ENCODE data around the gene POLD4. TPM values are rescaled to one million over a fixed set of nuclear protein-coding genes. Genes with fewer than 3 reads are reported as not detected.
A peak's percentile ranks its signal among the peaks of the same experiment; 100 is the strongest.

The POLD4 gene
- total RNA-seq, 1 donor from 2014 or later = 87.5 TPM

- DNase-seq (ENCODE audit: low spot score) = no peak
These were observed 18.0 kb upstream of the POLD4 start for GRCh38 chr11:67371189-67371910.

DNA sequence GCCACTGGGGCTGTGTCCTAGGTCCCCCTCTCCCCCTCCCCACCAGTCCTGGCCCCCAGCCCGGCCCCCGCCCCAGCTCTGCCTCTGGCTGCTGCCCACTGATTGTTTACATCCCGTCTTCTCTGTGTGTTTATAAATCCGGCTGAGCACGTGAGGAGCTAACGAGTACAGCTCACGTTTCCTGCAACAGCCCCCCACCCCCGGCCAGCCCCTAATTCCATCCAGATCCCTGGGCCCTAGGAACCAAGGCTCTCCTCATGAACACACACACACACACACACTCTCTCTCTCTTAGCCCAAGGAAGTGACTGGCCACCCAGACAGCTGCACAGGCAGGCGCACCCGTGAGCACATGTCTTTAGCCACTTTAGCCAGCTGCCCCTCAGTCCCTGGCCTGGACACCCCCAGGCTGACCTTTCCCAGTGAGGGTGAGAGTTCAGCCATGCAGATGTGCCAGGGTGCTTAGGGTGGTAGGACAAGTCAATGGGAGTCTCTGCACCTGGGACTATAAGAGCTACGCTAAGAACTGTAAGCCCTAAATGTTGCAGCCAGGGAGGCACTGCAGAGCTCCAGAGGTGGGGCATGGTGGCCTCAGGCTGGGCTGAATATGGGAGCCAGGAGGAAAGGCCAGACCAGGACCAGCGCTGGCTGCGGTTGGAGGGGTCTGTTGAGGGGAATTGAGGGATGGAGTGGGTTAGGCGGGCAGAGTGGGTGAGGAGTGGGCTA, 17.2 kb upstream of the POLD4 start:
- no peak for DNase-seq (ENCODE audit: low spot score)

GRCh38 chr11:67369801-67370284, 16.5 kb upstream of the POLD4 start:
- no peak for DNase-seq (ENCODE audit: low spot score)

DNA sequence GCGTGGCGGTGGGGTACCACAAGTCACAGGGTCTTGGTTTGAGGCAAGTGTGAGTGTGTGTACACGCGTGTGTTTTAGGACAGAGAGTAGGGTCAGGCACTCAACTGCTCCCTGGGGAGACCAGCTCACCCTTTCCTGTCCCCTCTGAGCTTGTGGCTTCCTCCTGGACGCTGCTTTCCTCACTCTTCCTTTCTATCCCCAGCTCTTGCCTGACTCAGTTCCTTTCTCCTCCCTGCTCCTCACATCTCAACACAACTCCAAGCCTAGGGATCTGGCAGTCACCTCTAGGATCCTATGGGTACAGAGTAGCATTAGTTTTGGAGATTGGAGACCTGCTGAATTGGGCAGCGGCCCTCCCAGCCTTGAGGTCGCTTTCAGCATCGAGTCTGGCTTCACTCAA, 15.9 kb upstream of the POLD4 start:
- DNase-seq (ENCODE audit: low spot score) = no peak

- no peak for DNase-seq (ENCODE audit: low spot score)
These were observed 15.3 kb upstream of the POLD4 start for GRCh38 chr11:67368621-67369020.

- DNase-seq (ENCODE audit: low spot score) = no peak
These were observed 14.4 kb upstream of the POLD4 start for GRCh38 chr11:67367761-67368227.

GRCh38 chr11:67366961-67367760, 13.8 kb upstream of the POLD4 start:
- DNase-seq (ENCODE audit: low spot score) = no peak

- no peak for DNase-seq (ENCODE audit: low spot score)
These were observed 13.2 kb upstream of the POLD4 start for GRCh38 chr11:67366546-67366945.

DNA sequence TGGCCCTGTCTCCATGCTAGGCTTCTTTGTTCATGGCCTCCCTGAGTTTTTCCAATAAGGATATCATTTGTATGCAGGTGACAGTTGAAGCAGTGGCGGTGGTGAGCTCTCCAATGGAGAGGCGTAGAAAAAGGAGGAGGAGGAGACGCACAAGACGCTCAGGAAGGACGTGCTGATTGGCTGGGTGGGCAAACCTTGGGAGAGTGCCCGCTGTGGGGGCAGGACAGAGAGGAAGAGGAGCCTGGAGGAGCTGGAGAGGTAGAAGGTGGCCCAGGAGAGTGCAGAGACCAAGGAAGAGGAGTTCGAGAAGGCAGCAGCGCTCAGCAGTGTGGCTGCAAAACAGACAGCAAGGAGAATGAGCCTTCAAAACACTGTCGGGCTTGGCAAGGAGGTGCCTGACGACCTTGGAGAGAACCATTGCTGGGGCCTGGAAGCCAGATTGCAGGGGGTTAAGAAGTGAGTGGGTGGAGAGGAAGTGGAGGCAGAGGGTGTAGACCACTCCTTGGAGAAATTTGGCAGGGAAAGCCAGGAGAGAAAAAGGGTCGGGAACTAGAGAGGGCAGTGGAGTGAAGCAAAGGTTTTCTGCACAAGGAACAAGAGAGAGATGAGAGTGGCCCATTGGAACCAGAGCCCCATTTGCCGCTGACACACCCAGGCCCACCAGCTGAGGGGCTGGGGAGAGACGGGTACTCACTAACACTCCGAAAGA, 12.5 kb upstream of the POLD4 start:
- DNase-seq (ENCODE audit: low spot score) = no peak

DNA sequence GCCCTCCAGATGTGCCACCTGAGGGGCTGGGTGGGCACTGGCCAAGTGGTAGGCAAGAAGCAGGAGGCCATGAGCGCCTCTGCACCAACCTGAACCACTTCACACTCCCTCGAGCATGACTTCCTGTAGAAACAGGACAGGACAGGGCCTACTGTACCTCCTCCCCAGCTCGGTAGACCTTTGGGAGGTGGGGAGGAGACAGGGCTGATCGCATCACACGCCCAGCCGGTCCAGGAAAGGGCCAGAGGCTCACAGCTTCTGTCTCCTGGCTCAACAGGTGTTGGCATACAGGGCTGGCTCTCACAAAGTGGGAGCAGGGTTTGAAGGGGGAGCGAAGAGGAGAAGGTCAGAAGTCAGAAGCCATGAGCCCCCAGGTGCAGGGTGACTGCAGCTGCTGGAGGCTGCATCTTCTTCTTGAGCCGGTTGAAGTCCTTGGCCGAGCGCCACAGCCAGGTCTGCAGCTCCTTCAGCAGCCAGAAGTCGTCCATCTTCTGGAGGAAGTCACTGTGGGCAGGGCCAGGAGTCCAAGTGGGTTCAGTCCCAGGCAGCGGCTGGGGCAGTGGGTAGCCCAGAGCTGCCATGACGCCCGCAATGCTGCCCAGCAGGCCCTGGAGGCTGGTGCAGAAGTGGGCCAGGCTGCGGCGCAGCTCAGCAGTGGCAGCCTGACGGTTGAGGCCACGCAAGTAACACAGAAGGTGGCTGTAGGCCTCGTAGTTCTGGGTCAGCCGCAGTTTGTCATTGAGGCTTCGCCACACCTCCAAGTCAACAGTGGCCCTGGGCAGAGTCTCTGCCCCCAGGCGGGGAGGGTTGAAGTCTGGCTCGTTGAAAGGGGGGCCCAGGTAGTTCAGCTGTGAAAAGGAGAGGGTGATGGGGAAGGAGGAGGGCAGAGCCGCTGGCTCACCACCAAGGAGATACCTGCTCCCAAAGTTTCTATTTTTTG, 11.7 kb upstream of the POLD4 start:
- no peak for DNase-seq (ENCODE audit: low spot score)

DNA sequence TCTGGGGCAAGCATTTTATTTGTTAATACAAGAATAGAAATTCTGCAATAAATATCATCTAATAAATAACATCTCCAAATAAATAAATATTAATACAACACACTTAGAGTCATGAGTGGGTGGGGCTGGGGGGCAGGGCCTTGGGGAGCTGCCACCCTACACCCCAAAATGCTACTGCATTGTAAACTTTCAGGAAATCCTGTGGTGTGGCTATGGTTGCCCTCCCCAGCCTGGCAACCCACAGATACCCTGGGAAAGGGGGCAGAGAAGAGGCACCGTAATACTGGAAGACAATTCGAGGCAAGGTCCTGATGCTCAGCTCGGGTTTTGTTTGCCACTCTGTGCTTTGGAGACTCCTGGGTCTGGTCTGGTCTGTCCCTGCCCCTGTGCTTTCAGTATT, 10.8 kb upstream of the POLD4 start:
- DNase-seq (ENCODE audit: low spot score) = no peak

DNA sequence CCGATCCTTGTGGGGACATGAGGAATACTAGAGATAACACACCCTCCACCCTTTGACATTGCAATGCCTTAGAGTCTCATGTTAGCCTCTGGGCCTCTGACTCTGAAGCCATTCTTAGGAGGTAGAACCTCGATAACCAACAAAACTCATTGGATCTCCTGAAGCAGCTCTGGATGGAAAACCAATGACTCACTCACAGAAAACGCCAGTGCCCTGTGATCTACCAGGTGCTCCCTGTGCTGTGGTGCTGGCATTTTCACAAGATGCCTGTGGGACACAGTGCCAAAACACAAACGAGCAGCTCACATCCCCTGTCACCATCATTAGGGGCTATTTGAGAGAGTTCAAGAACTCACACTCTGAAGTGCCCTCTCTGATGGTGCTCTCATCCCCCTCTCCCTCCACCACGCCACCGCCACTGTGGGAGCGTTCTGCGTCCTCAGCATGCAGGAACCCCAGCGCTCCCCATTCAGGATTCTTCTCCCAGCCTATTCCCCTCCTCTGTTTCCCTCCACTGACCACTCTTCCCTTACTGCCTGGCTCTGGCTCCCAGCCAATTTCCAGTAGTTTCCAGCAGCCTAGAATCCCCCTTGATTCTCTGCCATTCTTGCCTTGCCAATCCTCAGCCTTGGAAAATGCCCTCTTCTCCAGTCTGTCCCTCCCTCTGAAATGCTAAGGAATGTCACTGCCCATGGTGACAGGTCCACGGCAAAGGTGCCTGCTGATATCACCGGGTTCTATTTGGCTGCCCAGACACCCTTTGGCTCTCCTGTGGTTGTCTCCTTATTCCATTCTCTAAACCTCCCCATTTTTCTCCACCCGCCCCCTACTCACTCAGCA, 4.7 kb upstream of the POLD4 start:
- DNase-seq (ENCODE audit: low spot score) = no peak

GRCh38 chr11:67356864-67357561, 3.7 kb upstream of the POLD4 start:
- DNase-seq (ENCODE audit: low spot score) = peak; percentile 62

GRCh38 chr11:67356387-67356863, 3.1 kb upstream of the POLD4 start:
- DNase-seq (ENCODE audit: low spot score) = no peak

DNA sequence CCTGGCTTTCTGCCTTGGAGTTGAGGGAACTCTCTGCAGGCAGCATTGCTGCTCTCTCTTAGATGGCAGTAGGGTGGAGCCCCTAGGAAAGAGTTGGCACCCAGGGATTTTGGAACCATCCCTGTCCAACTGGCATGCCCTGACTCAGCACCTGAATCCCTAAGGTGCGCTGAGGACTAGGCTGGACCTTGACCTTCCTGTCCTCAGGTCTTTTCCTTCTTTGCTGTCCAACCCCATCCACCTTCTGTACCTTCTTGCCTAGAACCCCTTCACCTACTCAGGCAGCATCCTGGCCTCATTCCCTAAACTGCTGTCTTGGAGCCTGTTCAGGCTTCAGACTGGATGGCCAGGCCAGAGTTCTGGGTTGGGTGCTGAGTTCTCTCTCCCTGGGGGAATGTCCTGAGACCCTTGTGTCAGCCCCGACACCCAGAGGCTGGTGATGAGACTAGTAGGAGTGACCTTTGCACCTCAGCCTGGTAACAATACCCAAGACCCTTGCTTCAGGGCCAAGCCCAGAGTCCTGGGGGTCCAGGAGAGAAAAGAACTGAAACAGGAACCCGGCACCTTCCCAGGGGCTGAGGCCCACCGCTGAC, 2.5 kb upstream of the POLD4 start:
- DNase-seq (ENCODE audit: low spot score) = no peak

DNA sequence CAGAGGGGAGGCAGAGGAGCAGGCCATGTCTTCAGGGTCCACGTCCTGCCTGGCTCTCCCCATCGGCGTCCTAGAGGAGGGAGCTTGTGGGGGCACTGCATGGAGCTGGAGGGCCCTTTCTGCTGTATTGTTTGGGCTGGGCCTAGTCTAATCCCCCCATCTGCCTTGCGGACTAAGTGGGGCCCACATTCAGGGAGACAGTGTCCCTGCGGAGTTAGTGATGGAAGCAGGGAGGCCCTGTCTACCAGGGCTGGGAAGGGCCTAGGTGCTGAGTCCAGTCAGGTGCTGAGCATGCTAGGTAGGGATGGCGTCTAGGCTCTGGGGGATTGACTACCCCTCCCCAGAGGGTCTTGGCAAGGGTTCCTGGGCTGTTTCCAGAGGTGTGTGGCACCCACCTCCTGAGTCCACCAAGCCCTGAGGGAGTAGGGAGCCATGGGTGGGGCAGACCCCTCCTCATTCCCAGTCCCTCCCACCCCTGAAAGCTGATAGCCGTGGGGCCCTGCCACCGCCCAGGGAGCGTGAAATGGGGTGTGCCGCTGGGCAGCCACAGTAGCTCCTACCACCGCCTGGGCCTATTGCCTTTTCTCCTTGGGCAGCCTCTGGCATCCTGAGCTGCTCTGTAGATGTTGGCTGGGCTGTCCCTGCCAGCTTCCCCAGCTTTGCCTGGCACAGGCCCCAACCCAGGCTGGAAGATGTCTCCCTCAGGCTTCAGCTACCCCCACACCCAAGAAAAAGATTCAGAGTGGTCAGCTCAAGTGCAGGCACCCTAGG, 1.9 kb upstream of the POLD4 start:
- no peak for DNase-seq (ENCODE audit: low spot score)
